ENCODE measurements around the gene ALCAM.

The ALCAM gene

GRCh38 chr3:105466072-105466471, 99.4 kb downstream of the ALCAM start:
- Histone ChIP-seq H3K4me3 (ENCODE audit: low read length) (no peak overlapping the region), H3K27me3 (ENCODE audit: insufficient read depth, low read length) (no peaks in the 10 kb centered on the region), H3K4me1 (ENCODE audit: insufficient read depth, low read length) (peaks cover 4% of the 10 kb centered on the region), H3K36me3 (ENCODE audit: insufficient read depth, low read length) (no peaks in the 10 kb centered on the region), H2AFZ (ENCODE audit: low read depth, low read length) (no peak overlapping the region), H3K9me3 (ENCODE audit: low read length) (no peaks in the 10 kb centered on the region)

DNA sequence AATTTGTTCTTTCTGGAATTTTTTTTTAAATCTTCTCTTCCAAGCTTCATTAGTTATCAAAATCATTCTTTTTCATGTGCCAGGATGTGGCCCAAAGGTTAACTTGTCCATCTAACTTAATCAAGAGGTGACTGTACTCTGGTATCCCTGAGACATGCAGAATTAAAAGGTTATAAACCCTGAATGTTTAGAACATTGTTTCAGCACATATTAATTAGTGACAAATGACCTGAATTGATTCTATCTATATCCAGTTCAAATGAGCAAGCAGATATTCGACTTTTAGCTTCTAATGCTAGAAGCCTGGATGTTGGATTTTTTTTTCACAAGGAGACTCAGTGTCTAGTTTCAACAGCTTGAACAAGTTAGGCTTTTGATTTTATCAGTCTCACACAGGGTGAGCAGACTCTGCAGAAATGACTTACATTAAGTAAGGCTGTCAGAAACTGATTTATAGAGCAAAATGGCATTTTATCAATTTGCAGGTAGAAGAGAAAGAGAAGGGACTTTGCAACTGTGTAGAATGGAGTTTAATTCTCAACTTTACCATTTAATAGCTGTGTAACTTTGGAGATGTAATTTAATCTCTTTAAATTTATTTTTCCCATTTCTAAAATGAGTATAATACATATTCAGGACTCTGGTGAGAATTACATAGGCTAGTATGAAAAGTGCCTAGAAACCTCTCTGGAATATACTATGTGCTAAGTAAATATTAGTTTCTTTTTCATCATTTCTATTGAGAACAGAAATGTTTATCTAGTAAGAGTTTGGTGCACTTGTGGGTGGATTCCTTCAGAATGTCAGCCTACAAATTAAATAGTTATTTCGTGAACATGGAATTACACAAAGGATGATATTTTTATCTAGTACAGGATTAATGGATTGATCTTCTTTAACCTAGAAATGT, 100.0 kb downstream of the ALCAM start:
- Histone ChIP-seq H3K27me3 (ENCODE audit: insufficient read depth, low read length) (no peaks in the 10 kb centered on the region), H3K4me1 (ENCODE audit: insufficient read depth, low read length) (peaks cover 4% of the 10 kb centered on the region), H2AFZ (ENCODE audit: low read depth, low read length) (no peak overlapping the region), H3K36me3 (ENCODE audit: insufficient read depth, low read length) (no peaks in the 10 kb centered on the region), H3K9me3 (ENCODE audit: low read length) (no peaks in the 10 kb centered on the region), H3K4me3 (ENCODE audit: low read length) (no peak overlapping the region)

DNA sequence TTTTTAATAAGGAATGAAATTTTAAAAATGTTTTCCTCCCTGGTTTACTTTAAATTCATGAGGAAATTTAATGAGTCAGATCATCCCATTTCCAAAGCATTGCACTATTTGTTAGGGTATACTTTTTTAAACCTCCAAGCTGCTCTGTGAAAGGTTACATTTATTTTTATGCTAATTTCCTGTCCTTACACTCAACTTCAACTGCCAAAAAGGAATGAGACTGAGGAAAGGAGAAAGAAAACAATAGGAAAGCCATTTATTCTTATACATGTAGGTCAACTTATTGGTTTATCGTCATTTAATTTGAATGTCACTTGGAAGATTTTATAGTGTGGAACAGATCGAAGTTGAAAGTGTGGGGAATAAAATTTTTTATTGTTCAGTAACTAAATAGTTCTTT, 104.1 kb downstream of the ALCAM start:
- Histone ChIP-seq H3K4me1 (ENCODE audit: insufficient read depth, low read length) (peaks cover 4% of the 10 kb centered on the region), H3K4me3 (ENCODE audit: low read length) (no peak overlapping the region), H2AFZ (ENCODE audit: low read depth, low read length) (no peak overlapping the region), H3K36me3 (ENCODE audit: insufficient read depth, low read length) (no peaks in the 10 kb centered on the region), H3K27me3 (ENCODE audit: insufficient read depth, low read length) (no peaks in the 10 kb centered on the region), H3K9me3 (ENCODE audit: low read length) (no peaks in the 10 kb centered on the region)

DNA sequence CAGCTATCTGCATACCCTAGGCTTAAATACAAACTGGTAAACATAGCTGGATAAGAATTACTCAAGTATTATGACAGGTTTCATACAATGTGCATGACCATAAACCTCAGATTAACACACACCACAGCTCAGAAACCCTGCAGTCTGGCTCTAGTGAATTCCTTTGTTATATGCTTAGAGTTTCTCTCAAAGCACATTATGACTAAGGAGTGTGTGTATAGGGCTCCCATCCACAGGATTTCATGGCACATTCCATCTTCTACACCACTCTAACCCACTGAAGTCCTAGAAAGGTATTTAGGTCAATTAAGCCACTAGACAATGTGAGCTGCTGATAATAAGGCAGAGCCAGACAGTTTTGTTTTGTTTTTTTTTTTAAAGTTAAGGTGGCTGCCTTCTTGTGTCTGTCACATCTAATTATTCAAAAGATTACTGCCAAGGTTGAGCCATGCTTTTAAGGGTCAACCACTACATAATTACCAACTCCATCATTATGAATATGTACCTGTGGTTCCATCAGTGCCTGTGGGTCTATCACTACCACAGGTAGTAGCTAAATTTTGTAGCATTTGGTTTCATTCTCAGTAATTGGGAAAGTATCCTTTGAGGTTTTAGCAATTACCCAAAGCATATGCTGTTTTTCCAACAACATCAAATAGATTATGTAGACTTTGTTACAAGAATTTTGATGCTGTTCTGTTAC, 107.0 kb downstream of the ALCAM start:
- H3K36me3 ChIP-seq (ENCODE audit: insufficient read depth, low read length): no peaks in the 10 kb centered on the region
- no peak overlapping the region for H3K4me3 ChIP-seq (ENCODE audit: low read length)
- H2AFZ ChIP-seq (ENCODE audit: low read depth, low read length): peak overlapping the region; percentile 46
- H3K27me3 ChIP-seq (ENCODE audit: insufficient read depth, low read length): no peaks in the 10 kb centered on the region
- peaks cover 4% of the 10 kb centered on the region for H3K4me1 ChIP-seq (ENCODE audit: insufficient read depth, low read length)
- no peaks in the 10 kb centered on the region for H3K9me3 ChIP-seq (ENCODE audit: low read length)

DNA sequence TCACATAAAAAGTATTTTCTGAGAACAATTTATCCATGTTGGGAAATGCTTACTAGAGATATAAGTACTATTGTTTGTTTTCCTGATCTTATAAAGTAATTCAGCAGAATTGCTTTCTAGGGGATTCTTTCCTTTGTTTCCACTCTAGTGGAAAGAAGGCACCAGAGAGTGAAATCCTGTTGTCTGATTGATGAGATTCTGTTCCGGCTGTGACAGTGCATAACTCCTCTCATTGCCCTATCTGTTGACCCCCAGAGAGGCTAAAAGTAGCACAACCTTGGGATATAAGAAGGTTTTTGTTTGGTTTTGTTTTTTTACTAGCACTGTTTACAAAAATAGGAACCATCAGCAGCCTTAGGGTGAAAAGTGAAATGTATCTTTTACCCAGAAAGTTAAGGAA, 114.1 kb downstream of the ALCAM start:
- Histone ChIP-seq H3K9me3 (ENCODE audit: low read length) (no peaks in the 10 kb centered on the region), H3K4me3 (ENCODE audit: low read length) (no peak overlapping the region), H3K4me1 (ENCODE audit: insufficient read depth, low read length) (peaks cover 8% of the 10 kb centered on the region), H2AFZ (ENCODE audit: low read depth, low read length) (no peak overlapping the region), H3K27me3 (ENCODE audit: insufficient read depth, low read length) (no peaks in the 10 kb centered on the region), H3K36me3 (ENCODE audit: insufficient read depth, low read length) (no peaks in the 10 kb centered on the region)

DNA sequence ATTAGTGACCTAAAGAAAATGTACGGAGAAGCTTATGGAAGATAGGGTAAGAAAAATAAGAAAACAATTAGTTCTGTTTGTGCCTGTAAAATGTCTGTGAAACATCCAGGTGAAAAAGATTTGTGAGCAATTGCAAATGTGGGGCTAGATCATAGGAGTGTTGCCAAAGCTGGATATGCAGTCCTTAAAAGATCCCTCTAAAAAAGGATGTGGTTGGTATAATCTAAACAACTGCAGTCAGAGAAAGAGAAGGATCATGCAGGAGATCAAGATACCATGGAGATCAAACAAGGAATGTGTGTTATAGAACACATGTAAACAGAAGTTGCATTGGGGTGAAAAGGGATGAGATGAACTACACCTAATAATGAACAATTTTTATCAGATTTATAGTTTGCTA, 116.8 kb downstream of the ALCAM start:
- Histone ChIP-seq H3K27me3 (ENCODE audit: insufficient read depth, low read length) (no peaks in the 10 kb centered on the region), H3K4me3 (ENCODE audit: low read length) (no peak overlapping the region), H3K4me1 (ENCODE audit: insufficient read depth, low read length) (peaks cover 8% of the 10 kb centered on the region), H3K36me3 (ENCODE audit: insufficient read depth, low read length) (no peaks in the 10 kb centered on the region), H2AFZ (ENCODE audit: low read depth, low read length) (no peak overlapping the region), H3K9me3 (ENCODE audit: low read length) (peaks cover under 1% of the 10 kb centered on the region)

GRCh38 chr3:105490045-105490444, 123.3 kb downstream of the ALCAM start:
- no peak overlapping the region for H2AFZ ChIP-seq (ENCODE audit: low read depth, low read length)
- peaks cover 9% of the 10 kb centered on the region for H3K9me3 ChIP-seq (ENCODE audit: low read length)
- no peaks in the 10 kb centered on the region for H3K36me3 ChIP-seq (ENCODE audit: insufficient read depth, low read length)
- H3K4me3 ChIP-seq (ENCODE audit: low read length): no peak overlapping the region
- no peaks in the 10 kb centered on the region for H3K27me3 ChIP-seq (ENCODE audit: insufficient read depth, low read length)
- H3K4me1 ChIP-seq (ENCODE audit: insufficient read depth, low read length): no peaks in the 10 kb centered on the region

GRCh38 chr3:105493305-105493892, 126.7 kb downstream of the ALCAM start:
- Histone ChIP-seq H3K36me3 (ENCODE audit: insufficient read depth, low read length) (no peaks in the 10 kb centered on the region), H3K27me3 (ENCODE audit: insufficient read depth, low read length) (no peaks in the 10 kb centered on the region), H3K4me1 (ENCODE audit: insufficient read depth, low read length) (peaks cover 4% of the 10 kb centered on the region), H3K9me3 (ENCODE audit: low read length) (peaks cover 9% of the 10 kb centered on the region), H2AFZ (ENCODE audit: low read depth, low read length) (no peak overlapping the region), H3K4me3 (ENCODE audit: low read length) (no peak overlapping the region)

DNA sequence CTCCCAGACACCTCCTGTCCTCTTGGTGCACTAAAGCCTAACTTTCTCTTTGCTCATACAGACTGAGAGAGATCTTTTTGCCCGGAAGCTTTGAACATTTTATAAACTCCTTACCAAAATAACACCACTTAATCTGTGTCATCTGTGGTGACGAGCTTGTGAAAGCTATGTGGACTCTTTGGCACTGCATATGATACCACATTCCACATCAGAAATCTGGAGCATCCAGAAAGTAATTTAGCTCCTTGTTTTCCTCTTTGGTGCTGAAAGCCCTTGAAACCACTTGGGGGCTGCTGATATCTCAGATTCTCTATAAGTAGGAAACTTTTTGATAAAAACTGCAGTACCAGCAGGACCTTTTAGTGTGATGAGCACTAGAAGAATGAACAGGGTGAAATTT, 128.3 kb downstream of the ALCAM start:
- Histone ChIP-seq H3K4me3 (ENCODE audit: low read length) (no peak overlapping the region), H3K27me3 (ENCODE audit: insufficient read depth, low read length) (no peaks in the 10 kb centered on the region), H2AFZ (ENCODE audit: low read depth, low read length) (no peak overlapping the region), H3K4me1 (ENCODE audit: insufficient read depth, low read length) (peaks cover 4% of the 10 kb centered on the region), H3K9me3 (ENCODE audit: low read length) (peaks cover 6% of the 10 kb centered on the region), H3K36me3 (ENCODE audit: insufficient read depth, low read length) (no peaks in the 10 kb centered on the region)

- Histone ChIP-seq H2AFZ (ENCODE audit: low read depth, low read length) (no peak overlapping the region), H3K9me3 (ENCODE audit: low read length) (no peaks in the 10 kb centered on the region), H3K36me3 (ENCODE audit: insufficient read depth, low read length) (no peaks in the 10 kb centered on the region), H3K4me3 (ENCODE audit: low read length) (no peak overlapping the region), H3K4me1 (ENCODE audit: insufficient read depth, low read length) (peaks cover 4% of the 10 kb centered on the region), H3K27me3 (ENCODE audit: insufficient read depth, low read length) (no peaks in the 10 kb centered on the region)
Measured at GRCh38 chr3:105496343-105496742, 129.6 kb downstream of the ALCAM start.

DNA sequence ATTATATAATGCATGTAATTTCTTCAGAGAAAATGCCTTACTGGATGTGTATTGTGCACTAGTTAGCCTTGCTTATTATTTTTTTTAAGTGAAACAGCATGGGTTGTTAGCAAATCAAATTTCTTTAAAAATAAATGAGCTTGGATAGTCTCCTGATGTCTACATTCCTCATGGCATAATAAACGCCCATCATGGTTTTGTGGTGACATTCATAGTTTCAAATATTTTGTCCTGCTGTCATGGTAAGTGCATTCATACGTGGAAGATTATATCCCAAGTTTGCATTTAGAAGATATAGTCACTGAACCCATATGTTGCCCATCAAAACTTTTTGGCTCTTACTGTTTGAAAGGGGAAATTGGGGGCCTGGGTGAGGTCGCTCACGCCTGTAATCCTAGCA, 130.7 kb downstream of the ALCAM start:
- Histone ChIP-seq H3K9me3 (ENCODE audit: low read length) (no peaks in the 10 kb centered on the region), H3K27me3 (ENCODE audit: insufficient read depth, low read length) (no peaks in the 10 kb centered on the region), H3K36me3 (ENCODE audit: insufficient read depth, low read length) (no peaks in the 10 kb centered on the region), H3K4me3 (ENCODE audit: low read length) (no peak overlapping the region), H2AFZ (ENCODE audit: low read depth, low read length) (no peak overlapping the region), H3K4me1 (ENCODE audit: insufficient read depth, low read length) (peaks cover 4% of the 10 kb centered on the region)

GRCh38 chr3:105499961-105500360, 133.3 kb downstream of the ALCAM start:
- H3K4me1 ChIP-seq (ENCODE audit: insufficient read depth, low read length): peaks cover 4% of the 10 kb centered on the region
- no peak overlapping the region for H3K4me3 ChIP-seq (ENCODE audit: low read length)
- no peaks in the 10 kb centered on the region for H3K36me3 ChIP-seq (ENCODE audit: insufficient read depth, low read length)
- no peak overlapping the region for H2AFZ ChIP-seq (ENCODE audit: low read depth, low read length)
- H3K9me3 ChIP-seq (ENCODE audit: low read length): no peaks in the 10 kb centered on the region
- no peaks in the 10 kb centered on the region for H3K27me3 ChIP-seq (ENCODE audit: insufficient read depth, low read length)

- Histone ChIP-seq H3K27me3 (ENCODE audit: insufficient read depth, low read length) (no peaks in the 10 kb centered on the region), H2AFZ (ENCODE audit: low read depth, low read length) (no peak overlapping the region), H3K4me3 (ENCODE audit: low read length) (no peak overlapping the region), H3K4me1 (ENCODE audit: insufficient read depth, low read length) (no peaks in the 10 kb centered on the region), H3K36me3 (ENCODE audit: insufficient read depth, low read length) (no peaks in the 10 kb centered on the region), H3K9me3 (ENCODE audit: low read length) (no peaks in the 10 kb centered on the region)
Measured at GRCh38 chr3:105502333-105502732, 135.6 kb downstream of the ALCAM start.
